ENCODE data around the gene SGIP1. TPM values are rescaled to one million over a fixed set of nuclear protein-coding genes. Genes with fewer than 3 reads are reported as not detected.

Gene SGIP1
- total and polyA plus RNA-seq, 2 of the 8 experiments (the other 6 are each of a cell fraction or from before 2014, with no cell fraction given), result 1.4 to 2.1 TPM

GRCh38 chr1:66489151-66489550 lies 44.8 kb upstream of the SGIP1 start:
- TF ChIP-seq ATF3 (IDR thresholded peaks at IDR 0.05; ENCODE audit: insufficient read depth, low read depth, low read length) (no peak), YY1 (IDR thresholded peaks at IDR 0.05; ENCODE audit: low read depth, low read length) (no peak), POLR2A (IDR thresholded peaks at IDR 0.05; ENCODE audit: control extremely low read depth in 1 of 2, low read depth in 2 of 2, low read length in 2 of 2) (no peak), GABPA (IDR thresholded peaks at IDR 0.05; ENCODE audit: borderline replicate concordance, insufficient read depth, low read length) (no peak), KDM4A (IDR thresholded peaks at IDR 0.05; ENCODE audit: low read depth, low read length, severe bottlenecking) (no peak), JUND (IDR thresholded peaks at IDR 0.05; ENCODE audit: low read length) (no peak)
- no peak for FAIRE-seq
- H2AK5ac ChIP-seq (ENCODE audit: low read depth, low read length), result no peak overlapping the region
- H2BK12ac ChIP-seq (ENCODE audit: low read depth, low read length), result no peak overlapping the region
- no peaks in the 10 kb centered on the region for H3K27me3 ChIP-seq (replicated peaks in 1 of 4; ENCODE audit: control insufficient read depth in 3 of 4, extremely low read depth in 1 of 4, insufficient read depth in 3 of 4, low read length in 3 of 4)
- no peaks in the 10 kb centered on the region for H3K9me3 ChIP-seq (ENCODE audit: insufficient read depth in 2 of 2, low read depth in 1 of 2, low read length in 1 of 2)
- H3K27ac ChIP-seq (ENCODE audit: low read depth, low read length), result no peak overlapping the region
- no peak overlapping the region for H4K8ac ChIP-seq (ENCODE audit: extremely low read depth, insufficient read depth, low read length)
- no peaks in the 10 kb centered on the region for H3K36me3 ChIP-seq (ENCODE audit: control insufficient read depth in 2 of 4, insufficient read depth in 4 of 4, low read length in 3 of 4)
- H3K23ac ChIP-seq (ENCODE audit: insufficient read length), result no peak overlapping the region
- POLR2A ChIA-PET (ENCODE audit: partially characterized antibody), result no interaction called here
- H3K4me1 ChIP-seq (replicated peaks in 1 of 4; ENCODE audit: control insufficient read depth in 3 of 4, insufficient read depth in 4 of 4, low read length in 3 of 4), result no peaks in the 10 kb centered on the region
- H3K18ac ChIP-seq (ENCODE audit: extremely low read depth, low read length), result no peak overlapping the region
- no peak overlapping the region for H3K9ac ChIP-seq (replicated peaks in 1 of 4; ENCODE audit: extremely low read depth in 1 of 4, low read depth in 3 of 4, low read length in 3 of 4)
- no peak overlapping the region for H3K4me3 ChIP-seq (ENCODE audit: extremely low read depth in 1 of 4, insufficient read depth in 2 of 4, low read depth in 3 of 4, low read length in 4 of 4)
- no peaks in the 10 kb centered on the region for H3K79me2 ChIP-seq (ENCODE audit: control insufficient read depth in 1 of 2, insufficient read depth in 2 of 2, low read length in 2 of 2)
- no peak overlapping the region for H3K4ac ChIP-seq (replicated peaks; ENCODE audit: insufficient read length, low read depth, low read length)
- no peak overlapping the region for H3K14ac ChIP-seq (ENCODE audit: insufficient read length)
- H3K4me2 ChIP-seq (ENCODE audit: insufficient read depth in 1 of 2, low read depth in 2 of 2, low read length in 2 of 2), result no peak overlapping the region
- no peaks in the 10 kb centered on the region for H3K79me1 ChIP-seq (ENCODE audit: low read depth, low read length)
- no peaks in the 10 kb centered on the region for H3K23me2 ChIP-seq (ENCODE audit: low read depth, low read length)
- CTCF ChIA-PET (ENCODE audit: partially characterized antibody), result no interaction called here
- H4K5ac ChIP-seq (ENCODE audit: insufficient read length, low read depth, low read length), result no peak overlapping the region
- no peak overlapping the region for H2AFZ ChIP-seq (ENCODE audit: low read length)
- no peak overlapping the region for H2BK15ac ChIP-seq (ENCODE audit: low read length)
- H4K91ac ChIP-seq (replicated peaks; ENCODE audit: insufficient read length, low read length), result no peak overlapping the region
- H4K20me1 ChIP-seq (replicated peaks in 1 of 2; ENCODE audit: control insufficient read depth in 1 of 2, insufficient read depth in 2 of 2, low read length in 2 of 2), result no peaks in the 10 kb centered on the region
- no peak overlapping the region for H3K56ac ChIP-seq (replicated peaks; ENCODE audit: insufficient read length, low read depth, low read length)
- no peak overlapping the region for H2BK5ac ChIP-seq (ENCODE audit: low read depth, low read length)
- WGBS, 2 experiments (ENCODE audit: extremely low coverage in 1 of 2, insufficient coverage in 1 of 2, insufficient read length in 1 of 2, insufficient replicate concordance in 2 of 2, low coverage in 1 of 2, low lambda C conversion rate in 2 of 2, missing lambda C conversion rate in 1 of 2), result 79% methylated on average over 2 of the region's 2 CpGs; no CpG with 5 or more reads in 1 of the 2 experiments
- no peak overlapping the region for H2BK20ac ChIP-seq (ENCODE audit: low read length)
- no peak for DNase-seq (ENCODE audit: low read depth in 1 of 2, low spot score in 2 of 2)
- H2BK120ac ChIP-seq (replicated peaks; ENCODE audit: low read depth, low read length), result no peak overlapping the region
